B cell (primary cell): ENCODE results near the gene AMIGO1. TPM values are rescaled to one million over a fixed set of nuclear protein-coding genes. Genes with fewer than 3 reads are reported as not detected.

ENCODE experiments used
- ATAC-seq: fragments of 200-7000 bp; cut with Tn5 transposase; one replicate; pipeline ENCODE4 v1.10.0; 2021; ENCODE audit warnings: low read depth, mild to moderate bottlenecking, moderate number of reproducible peaks, moderate library complexity
- CTCF ChIA-PET: fragments of 350-600 bp; sonication (Branson Sonifier 250); formaldehyde crosslinking; loops from one replicate; lab custom pipeline; 2021; ENCODE audit warnings: antibody characterized with exemption, inconsistent platforms; lab: Charles Lee
- POLR2A ChIA-PET: fragments of 350-600 bp; sonication (Branson Sonifier 250); formaldehyde crosslinking; loops from one replicate; lab custom pipeline; 2021; ENCODE audit warnings: antibody characterized with exemption; lab: Charles Lee
- DNase-seq: peaks from one replicate; pipeline ENCODE4 v3.0.0; 2013
- H2AFZ ChIP-seq: 2 replicates; pipeline ENCODE4 v1.6.1; 2012; ENCODE audit warnings: mild to moderate bottlenecking, low read depth, low read length; ENCODE audit not compliant: insufficient read depth, poor library complexity, severe bottlenecking
- H3K27ac ChIP-seq, 2 donors: 1 replicate in 1 of 2; 2 replicates in 1 of 2; pipeline ENCODE4 v1.5.1; 2012 to 2013; ENCODE audit warnings: low read length in 2 of 2, mild to moderate bottlenecking in 2 of 2, moderate library complexity in 1 of 2
- H3K27me3 ChIP-seq, 4 experiments: fragments of 200-600 bp in 1 of 4; sonication (generic) in 1 of 4; replicated peaks in 1 of 4; 1 replicate in 2 of 4; 2 replicates in 2 of 4; pipeline versions ENCODE4 v1.6.1 to v1.7.0; 2013 to 2016; ENCODE audit warnings: low read length in 3 of 4, mild to moderate bottlenecking in 2 of 4, mixed read lengths in 1 of 4, moderate library complexity in 1 of 4; ENCODE audit not compliant: insufficient read depth in 4 of 4, control insufficient read depth in 3 of 4; ENCODE audit errors: control extremely low read depth in 1 of 4
- H3K36me3 ChIP-seq, 2 experiments: replicated peaks in 1 of 2; 1 replicate in 1 of 2; 2 replicates in 1 of 2; pipeline versions ENCODE4 v1.6.1 to v1.7.1; 2013; ENCODE audit warnings: low read length in 1 of 2; ENCODE audit not compliant: insufficient read depth in 2 of 2, control insufficient read depth in 1 of 2; ENCODE audit errors: control extremely low read depth in 1 of 2, extremely low read depth in 1 of 2
- H3K4me1 ChIP-seq, 2 donors: fragments of 200-600 bp in 1 of 2; sonication (generic) in 1 of 2; 1 replicate in 1 of 2; 2 replicates in 1 of 2; pipeline versions ENCODE4 v1.5.1 to v1.6.1; 2013 to 2017; ENCODE audit warnings: low read length in 2 of 2; ENCODE audit not compliant: control insufficient read depth in 2 of 2, insufficient read depth in 2 of 2
- H3K4me2 ChIP-seq: replicated peaks from 2 replicates; pipeline ENCODE3; 2012; ENCODE audit warnings: mild to moderate bottlenecking, low read depth, low read length; ENCODE audit not compliant: poor library complexity, severe bottlenecking
- H3K4me3 ChIP-seq, 5 experiments: fragments of 200-600 bp in 1 of 5; sonication (generic) in 1 of 5; 1 replicate in 3 of 5; 2 replicates in 2 of 5; pipeline versions ENCODE4 v1.5.1 to v1.7.0; 2011 to 2016; ENCODE audit warnings: low read length in 4 of 5, mild to moderate bottlenecking in 4 of 5, low read depth in 2 of 5, control low read depth in 1 of 5, moderate library complexity in 1 of 5; ENCODE audit not compliant: insufficient read depth in 1 of 5; ENCODE audit errors: control extremely low read depth in 1 of 5, extremely low read depth in 1 of 5
- H3K79me2 ChIP-seq: fragments of 200-600 bp; sonication (generic); one replicate; pipeline ENCODE4 v1.6.0; 2016; ENCODE audit warnings: low read length; ENCODE audit not compliant: control insufficient read depth, insufficient read depth
- H3K9ac ChIP-seq: fragments of 200-600 bp; sonication (generic); 2 replicates; pipeline ENCODE4 v1.6.1; 2017; ENCODE audit warnings: mild to moderate bottlenecking, low read length, moderate library complexity
- H3K9me3 ChIP-seq, 3 donors: one replicate each; pipeline versions ENCODE4 v1.6.1 to v1.7.1; 2013; ENCODE audit warnings: low read length in 2 of 3; ENCODE audit not compliant: control insufficient read depth in 2 of 3, insufficient read depth in 1 of 3; ENCODE audit errors: control extremely low read depth in 1 of 3
- H4K20me1 ChIP-seq: 2 replicates; pipeline ENCODE4 v1.6.0; 2012; ENCODE audit warnings: mild to moderate bottlenecking, low read length; ENCODE audit not compliant: insufficient read depth, control insufficient read depth, poor library complexity, severe bottlenecking
- H3K27ac Mint-ChIP-seq: one replicate; pipeline ENCODE4 v1.8.0; 2021; ENCODE audit warnings: mixed read lengths
- H3K27me3 Mint-ChIP-seq: one replicate; pipeline ENCODE4 v1.8.0; 2021; ENCODE audit warnings: mixed read lengths
- H3K4me1 Mint-ChIP-seq: one replicate; pipeline ENCODE4 v1.8.0; 2021; ENCODE audit warnings: mixed read lengths
- H3K4me3 Mint-ChIP-seq: one replicate; pipeline ENCODE4 v1.8.0; 2021; ENCODE audit warnings: mixed read lengths
- H3K9me3 Mint-ChIP-seq: one replicate; pipeline ENCODE4 v1.8.0; 2022; ENCODE audit warnings: mixed read lengths; ENCODE audit not compliant: insufficient read depth
- CTCF ChIP-seq: fragments of 200-600 bp; IDR thresholded peaks from one replicate; pipeline ENCODE4 v1.8.0; 2022; ENCODE audit warnings: antibody characterized with exemption, mild to moderate bottlenecking
- EZH2 ChIP-seq: IDR thresholded peaks from 2 replicates; pipeline ENCODE4 v1.6.1; 2012; ENCODE audit warnings: borderline replicate concordance, low read depth, mild to moderate bottlenecking, moderate library complexity, low read length; ENCODE audit not compliant: insufficient read depth, poor library complexity, severe bottlenecking
- WGBS: methylation state at CpG from one replicate; pipeline ENCODE4 v1.1.5; 2013; ENCODE audit warnings: missing lambda C conversion rate; ENCODE audit not compliant: insufficient coverage; 5-methylcytosine and 5-hydroxymethylcytosine counted together
- intact Hi-C: fragments of 100-400 bp; cut with micrococcal nuclease; formaldehyde crosslinking; loops from one replicate; pipeline ENCODE4 v1.10.0; 2022
- polyA plus RNA-seq: library from polyadenylated mRNA; depleted of rRNA; stranded (reverse); fragments of >200 nt; gene quantifications from 2 replicates; pipeline ENCODE4 v1.2.3, GENCODE V29; 2012
- total RNA-seq, 2 donors: library from RNA; stranded (reverse); fragments of 120-200 nt in 1 of 2; gene quantifications; 1 replicate in 1 of 2; 2 replicates in 1 of 2; pipeline versions ENCODE4 v1.2.3 to v1.2.4, GENCODE V29; 2013 to 2022

AMIGO1 gene
- total and polyA plus RNA-seq, 2 donors (not counting 1 experiment from before 2014, with no cell fraction given): 0.19 to 2.4 TPM

DNA sequence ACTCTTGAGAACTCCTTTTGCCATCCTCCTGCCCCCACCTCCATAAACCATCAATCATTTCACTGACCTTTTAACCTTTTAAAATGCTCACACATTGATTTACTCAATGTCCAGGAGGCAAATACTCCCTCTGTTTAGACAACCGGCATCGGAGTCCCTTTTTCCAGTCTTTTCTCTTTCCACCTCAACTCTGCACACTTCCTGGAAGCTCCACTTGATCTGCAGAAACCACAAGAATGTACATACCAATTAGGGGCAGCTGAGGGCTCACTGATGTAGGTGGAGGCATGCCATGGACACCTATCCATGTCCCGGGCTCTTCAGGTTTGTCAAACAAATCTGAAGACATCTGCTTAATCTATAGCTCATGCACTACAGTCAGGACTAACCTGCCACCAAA is 5.3 kb upstream of the AMIGO1 start:
- Histone ChIP-seq H4K20me1 (no peaks in the 10 kb centered on the region), H3K79me2 (no peaks in the 10 kb centered on the region), H3K4me1 (peaks cover 6% of the 10 kb centered on the region in 2 donors), H3K9me3 (no peaks in the 10 kb centered on the region), H3K9ac (no peak overlapping the region), H2AFZ (no peak overlapping the region), H3K4me2 (no peak overlapping the region), H3K4me3 (no peak overlapping the region), H3K36me3 (no peaks in the 10 kb centered on the region), H3K27ac (no peak overlapping the region), H3K27me3 (peaks cover 0 to 11% (median 5%) of the 10 kb centered on the region in 4 experiments)
- ATAC-seq (no peak), DNase-seq (no peak)
- no peak overlapping the region for H3K4me3 Mint-ChIP-seq
- intact Hi-C loops: no loop called here
- POLR2A ChIA-PET: no interaction called here
- TF ChIP-seq EZH2: no peak
- TF ChIP-seq CTCF: no peak
- CTCF ChIA-PET: interaction anchor here (1.1 to 37.9 kb wide), 5 partner anchors 13 to 55 kb away, joined by 3 to 926 read pairs (median 6); partner anchors contain the start of gene GPR61
- H3K27ac Mint-ChIP-seq: no peak overlapping the region
- H3K27me3 Mint-ChIP-seq: peaks cover 29% of the 10 kb centered on the region
- H3K4me1 Mint-ChIP-seq: peaks cover 6% of the 10 kb centered on the region
- no peaks in the 10 kb centered on the region for H3K9me3 Mint-ChIP-seq
- WGBS: 100% methylated on average over 3 of the region's 3 CpGs

DNA sequence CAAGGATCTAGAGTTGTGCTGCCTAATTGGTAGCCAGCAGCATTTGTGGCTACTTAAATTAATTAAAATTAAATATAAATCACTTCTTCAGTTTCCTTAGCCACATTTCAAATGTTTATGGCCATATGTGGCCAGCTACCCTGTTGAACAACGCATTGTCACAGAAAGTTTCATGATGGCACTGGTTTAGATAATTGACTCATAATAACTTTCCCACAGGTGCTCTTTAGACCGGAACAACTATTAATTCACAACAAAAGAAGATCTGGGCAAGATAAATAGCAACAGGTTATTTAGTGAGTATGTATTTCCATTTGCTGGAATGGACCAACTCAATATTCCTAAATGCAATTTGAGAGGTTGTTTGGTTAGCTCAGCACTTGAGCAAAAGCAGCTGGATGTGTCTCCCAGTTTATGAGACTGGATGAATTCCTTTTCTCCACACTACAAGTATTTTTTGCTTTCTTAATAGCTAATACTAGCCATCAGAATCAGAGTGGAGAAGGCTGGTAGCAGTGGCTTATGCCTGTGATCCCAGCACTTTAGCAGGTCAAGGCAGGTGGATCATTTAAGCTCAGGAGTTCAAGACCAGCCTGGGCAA is 3.7 kb upstream of the AMIGO1 start:
- Histone ChIP-seq H3K27ac (no peak overlapping the region), H3K79me2 (no peaks in the 10 kb centered on the region), H3K4me2 (no peak overlapping the region), H3K9me3 (no peaks in the 10 kb centered on the region), H3K36me3 (no peaks in the 10 kb centered on the region), H3K4me3 (no peak overlapping the region), H3K4me1 (peaks cover 11 to 15% of the 10 kb centered on the region in 2 donors), H2AFZ (no peak overlapping the region), H3K9ac (no peak overlapping the region), H4K20me1 (no peaks in the 10 kb centered on the region), H3K27me3 (peaks cover 0 to 14% (median 5%) of the 10 kb centered on the region in 4 experiments)
- ChIA-PET CTCF (interaction anchor here (1.3 to 37.9 kb wide), 3 partner anchors 19 to 23 kb away, joined by 4 to 926 read pairs (median 30); partner anchors contain the start of genes CYB561D1 and GPR61), POLR2A (no interaction called here)
- Mint-ChIP-seq H3K27me3 (peaks cover 40% of the 10 kb centered on the region), H3K4me3 (no peak overlapping the region), H3K9me3 (no peaks in the 10 kb centered on the region), H3K4me1 (peaks cover 17% of the 10 kb centered on the region), H3K27ac (no peak overlapping the region)
- DNase-seq: no peak
- ATAC-seq: no peak
- TF ChIP-seq EZH2 (no peak), CTCF (no peak)
- intact Hi-C loops: no loop called here
- 80% methylated on average over 1 of the region's 2 CpGs for WGBS
